Liver (tissue), 3 donors: Measurements from ENCODE around the gene TMEM212.

Experiments used
- RAD21 ChIP-seq, 2 donors: IDR thresholded peaks; 2 replicates each; pipeline ENCODE4 v1.6.1; 2016; ENCODE audit warnings: antibody characterized with exemption in 2 of 2, mild to moderate bottlenecking in 2 of 2
- TAF1 ChIP-seq: conservative IDR thresholded peaks from 2 replicates; pipeline ENCODE4 v1.6.1; 2016; ENCODE audit warnings: antibody characterized with exemption, mild to moderate bottlenecking
- TF ChIP-seq, protein P1 (sequence below): fragments of 150-350 bp; IDR thresholded peaks from 2 replicates; pipeline ENCODE4 v1.5.1; 2017; ENCODE audit warnings: improper control_type of control experiment, low read depth, low read length; ENCODE audit not compliant: missing input control
- TF ChIP-seq, protein P2 (sequence below): IDR thresholded peaks from 2 replicates; pipeline ENCODE4 v1.6.1; 2016; ENCODE audit warnings: antibody characterized with exemption
- donor health status: healthy.
- donor health status: healthy.

DNA sequence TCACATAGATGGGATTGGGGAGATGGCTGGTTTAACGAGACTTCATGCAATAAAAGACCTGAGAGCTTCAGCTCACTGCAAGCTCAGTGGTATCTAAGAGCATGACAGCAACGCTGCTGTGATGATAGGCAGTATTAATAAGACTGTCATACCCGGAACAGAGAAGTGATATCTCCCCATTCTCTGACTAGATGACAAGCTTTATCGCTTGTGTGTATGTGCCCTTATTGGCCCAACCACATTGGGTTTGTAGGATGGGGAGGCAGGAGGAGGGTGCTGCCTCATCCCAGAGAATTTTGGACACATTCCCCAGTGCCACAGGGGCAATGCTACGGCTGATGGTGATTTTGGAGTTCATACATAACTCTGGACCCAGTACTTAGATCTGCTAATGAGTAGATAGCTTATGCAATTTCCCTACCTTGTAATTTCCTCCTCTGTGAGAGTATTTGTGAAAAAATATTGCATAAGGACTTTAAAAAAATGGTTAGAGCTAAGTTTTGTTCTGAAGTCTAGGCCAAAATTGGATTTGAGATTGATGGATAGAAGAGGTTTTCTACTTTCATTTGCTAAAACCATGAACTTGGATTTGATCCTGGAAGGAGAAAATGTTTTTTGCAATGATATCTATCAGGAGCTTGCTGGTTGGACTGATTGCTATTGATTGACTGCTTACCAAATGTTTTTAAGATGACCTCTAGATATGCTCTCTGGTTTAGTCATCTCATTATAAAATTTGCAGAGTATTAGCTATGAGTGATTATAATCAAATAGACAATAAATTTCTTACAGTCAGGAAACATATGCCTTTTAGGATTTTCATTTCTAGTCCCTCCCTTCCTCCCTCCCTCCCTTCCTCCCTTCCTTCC is 14.0 kb upstream of the TMEM212 start:
- TF ChIP-seq, protein P1, sequence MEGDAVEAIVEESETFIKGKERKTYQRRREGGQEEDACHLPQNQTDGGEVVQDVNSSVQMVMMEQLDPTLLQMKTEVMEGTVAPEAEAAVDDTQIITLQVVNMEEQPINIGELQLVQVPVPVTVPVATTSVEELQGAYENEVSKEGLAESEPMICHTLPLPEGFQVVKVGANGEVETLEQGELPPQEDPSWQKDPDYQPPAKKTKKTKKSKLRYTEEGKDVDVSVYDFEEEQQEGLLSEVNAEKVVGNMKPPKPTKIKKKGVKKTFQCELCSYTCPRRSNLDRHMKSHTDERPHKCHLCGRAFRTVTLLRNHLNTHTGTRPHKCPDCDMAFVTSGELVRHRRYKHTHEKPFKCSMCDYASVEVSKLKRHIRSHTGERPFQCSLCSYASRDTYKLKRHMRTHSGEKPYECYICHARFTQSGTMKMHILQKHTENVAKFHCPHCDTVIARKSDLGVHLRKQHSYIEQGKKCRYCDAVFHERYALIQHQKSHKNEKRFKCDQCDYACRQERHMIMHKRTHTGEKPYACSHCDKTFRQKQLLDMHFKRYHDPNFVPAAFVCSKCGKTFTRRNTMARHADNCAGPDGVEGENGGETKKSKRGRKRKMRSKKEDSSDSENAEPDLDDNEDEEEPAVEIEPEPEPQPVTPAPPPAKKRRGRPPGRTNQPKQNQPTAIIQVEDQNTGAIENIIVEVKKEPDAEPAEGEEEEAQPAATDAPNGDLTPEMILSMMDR: no peak
- no peak for TF ChIP-seq TAF1
- TF ChIP-seq RAD21 (IDR thresholded peaks at IDR 0.05): no peak
- TF ChIP-seq, protein P2, sequence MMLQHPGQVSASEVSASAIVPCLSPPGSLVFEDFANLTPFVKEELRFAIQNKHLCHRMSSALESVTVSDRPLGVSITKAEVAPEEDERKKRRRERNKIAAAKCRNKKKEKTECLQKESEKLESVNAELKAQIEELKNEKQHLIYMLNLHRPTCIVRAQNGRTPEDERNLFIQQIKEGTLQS: no peak
